Stimulated activated CD8-positive, alpha-beta memory T cell treated with anti-CD3 and anti-CD28 coated beads, Interleukin-15, amount 100 ng/mL, for 48 hours (primary cell): ENCODE results near the gene CHD1L.
"Not testable (repeated sequence)": the region's sequence is repeated elsewhere in the genome, so short reads cannot be mapped to it uniquely, and the experiment has no call there.

Experiments used
- DNase-seq, 2 donors: peaks; one replicate each; pipeline ENCODE4 v3.0.0-alpha.2; 2020; ENCODE audit warnings: low read depth in 2 of 2

The CHD1L gene

GRCh38 chr1:147233903-147234302 is 8.6 kb upstream of the CHD1L start:
- DNase-seq = not testable (repeated sequence)

- no peak for DNase-seq
These were observed 6.7 kb upstream of the CHD1L start for GRCh38 chr1:147235822-147236221.

- DNase-seq = no peak
These were observed 6.0 kb upstream of the CHD1L start for GRCh38 chr1:147236448-147236847.

DNA sequence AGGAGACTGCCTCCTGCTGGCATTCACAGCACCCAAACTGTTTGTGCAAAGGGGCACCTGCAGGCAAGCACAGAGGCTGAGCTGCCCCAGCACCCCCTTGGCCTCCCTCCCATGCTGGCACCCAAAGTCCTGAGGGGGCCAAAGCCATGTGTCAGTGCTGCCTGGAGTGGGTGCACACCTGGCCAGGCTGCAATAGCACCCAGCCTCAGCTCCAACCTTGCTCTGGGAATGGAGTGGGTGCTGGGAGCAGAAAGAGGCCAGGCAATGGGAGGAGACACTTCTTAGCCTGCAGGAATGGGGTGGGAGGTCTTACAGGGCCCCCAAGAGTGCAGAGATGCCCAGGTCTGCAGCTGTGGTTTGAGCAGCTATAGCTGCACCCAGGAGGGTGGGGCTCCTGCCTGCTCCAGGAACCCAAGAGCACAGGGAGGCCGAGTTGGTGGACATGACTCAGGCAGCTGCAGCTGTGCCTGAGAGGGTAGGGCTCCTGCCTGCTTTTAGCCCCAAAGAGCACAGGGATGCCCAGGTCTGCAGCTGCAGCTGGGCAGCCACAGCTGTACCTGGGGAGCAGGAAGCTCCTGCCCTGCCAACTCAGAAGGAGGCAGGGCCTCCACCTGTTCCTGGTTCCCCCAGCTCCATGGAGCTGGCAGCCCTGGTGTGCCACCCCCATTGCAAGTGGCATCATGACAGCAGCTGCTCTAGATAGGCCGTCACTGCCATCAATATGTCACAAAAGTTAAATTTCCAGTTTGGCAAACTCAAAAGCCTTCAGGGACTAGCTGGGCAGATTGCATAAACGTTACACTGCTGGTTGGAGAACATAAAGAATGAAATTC is 5.3 kb upstream of the CHD1L start:
- no peak for DNase-seq

- no peak for DNase-seq
These were observed 4.2 kb upstream of the CHD1L start for GRCh38 chr1:147238053-147238902.

- DNase-seq = no peak
These were observed 3.3 kb upstream of the CHD1L start for GRCh38 chr1:147238925-147239820.

DNA sequence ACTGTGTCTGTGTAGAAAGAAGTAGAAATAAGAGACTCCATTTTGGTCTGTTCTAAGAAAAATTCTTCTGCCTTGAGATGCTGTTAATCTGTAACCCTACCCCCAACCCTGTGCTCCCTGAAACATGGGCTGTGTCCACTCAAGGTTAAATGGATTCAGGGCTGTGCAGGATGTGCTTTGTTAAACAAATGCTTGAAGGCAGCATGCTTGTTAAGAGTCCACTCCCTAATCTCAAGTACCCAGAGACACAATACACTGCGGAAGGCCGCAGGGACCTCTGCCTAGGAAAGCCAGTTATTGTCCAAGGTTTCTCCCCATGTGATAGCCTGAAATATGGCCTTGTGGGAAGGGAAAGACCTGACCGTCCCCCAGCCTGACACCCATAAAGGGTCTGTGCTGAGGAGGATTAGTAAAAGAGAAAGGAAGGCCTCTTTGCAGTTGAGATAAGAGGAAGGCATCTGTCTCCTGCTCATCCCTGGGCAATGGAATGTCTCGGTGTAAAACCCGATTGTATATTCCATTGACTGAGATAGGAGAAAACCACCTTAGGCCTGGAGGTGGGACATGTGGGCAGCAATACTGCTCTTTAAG is 2.3 kb upstream of the CHD1L start:
- DNase-seq = not testable (repeated sequence)

DNA sequence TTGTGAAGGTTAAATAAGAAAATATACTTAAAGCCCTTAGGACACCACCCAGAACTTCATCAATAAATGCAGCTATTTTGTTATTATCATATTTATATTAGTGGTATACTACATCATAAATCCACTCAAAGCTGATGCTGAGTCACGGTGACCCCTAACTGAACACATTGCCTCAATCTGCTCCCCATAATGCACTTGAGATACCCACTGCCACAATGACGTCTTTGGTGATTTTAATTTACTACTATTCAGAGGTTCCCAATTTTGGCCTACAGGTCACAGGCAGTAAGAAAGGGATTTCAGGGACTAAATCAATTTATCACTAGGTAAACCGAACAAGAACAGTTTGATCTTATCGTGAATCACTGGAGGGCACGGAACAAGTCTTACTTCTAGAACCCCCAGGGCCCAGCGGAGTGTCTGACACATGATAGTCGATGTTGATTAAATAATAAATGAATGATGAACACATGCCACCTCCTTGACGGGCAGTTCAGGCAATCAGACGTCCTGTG is 493 bp upstream of the CHD1L start:
- no peak for DNase-seq

- DNase-seq = peak in 1 of 2 donors; percentile 13
These were observed 773 bp downstream of the CHD1L start for GRCh38 chr1:147243228-147243685.

GRCh38 chr1:147243841-147244240 is 1.4 kb downstream of the CHD1L start:
- DNase-seq = no peak

- DNase-seq = no peak
These were observed 2.6 kb downstream of the CHD1L start for GRCh38 chr1:147245129-147245528.

- no peak for DNase-seq
These were observed 3.1 kb downstream of the CHD1L start for GRCh38 chr1:147245586-147246021.

GRCh38 chr1:147246044-147246690 is 3.7 kb downstream of the CHD1L start:
- DNase-seq = no peak

- no peak for DNase-seq
These were observed 4.6 kb downstream of the CHD1L start for GRCh38 chr1:147246910-147247655.

DNA sequence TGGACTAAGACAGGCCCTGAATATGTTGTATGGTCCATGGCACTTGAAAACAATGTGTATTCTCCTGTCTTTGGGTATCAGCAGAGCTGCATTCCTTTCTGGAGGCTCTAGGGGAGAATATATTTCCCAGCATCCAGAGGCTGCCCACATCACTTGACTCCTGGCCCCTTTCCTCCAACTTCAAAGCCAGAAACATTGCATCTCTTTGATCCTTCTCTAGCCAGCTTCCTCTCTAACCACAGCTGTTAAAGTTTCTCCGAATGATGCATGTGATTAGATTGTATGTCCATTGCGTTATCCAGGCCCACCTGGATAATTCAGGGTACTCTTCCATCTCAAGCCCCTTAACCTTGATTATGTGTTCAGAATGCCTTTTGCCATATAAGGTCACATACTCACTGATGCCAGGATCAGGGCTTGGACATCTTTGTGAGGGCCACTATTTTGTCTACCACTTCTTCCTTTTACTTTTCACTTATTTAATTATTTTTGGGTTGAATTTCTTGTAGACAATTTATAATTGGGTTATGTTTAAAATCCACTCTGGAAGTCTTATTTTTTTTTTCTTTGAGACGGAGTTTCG is 5.3 kb downstream of the CHD1L start:
- no peak for DNase-seq

- DNase-seq = no peak
These were observed 10.1 kb downstream of the CHD1L start for GRCh38 chr1:147252540-147252939.

- DNase-seq = no peak
These were observed 18.5 kb downstream of the CHD1L start for GRCh38 chr1:147260956-147261355.

DNA sequence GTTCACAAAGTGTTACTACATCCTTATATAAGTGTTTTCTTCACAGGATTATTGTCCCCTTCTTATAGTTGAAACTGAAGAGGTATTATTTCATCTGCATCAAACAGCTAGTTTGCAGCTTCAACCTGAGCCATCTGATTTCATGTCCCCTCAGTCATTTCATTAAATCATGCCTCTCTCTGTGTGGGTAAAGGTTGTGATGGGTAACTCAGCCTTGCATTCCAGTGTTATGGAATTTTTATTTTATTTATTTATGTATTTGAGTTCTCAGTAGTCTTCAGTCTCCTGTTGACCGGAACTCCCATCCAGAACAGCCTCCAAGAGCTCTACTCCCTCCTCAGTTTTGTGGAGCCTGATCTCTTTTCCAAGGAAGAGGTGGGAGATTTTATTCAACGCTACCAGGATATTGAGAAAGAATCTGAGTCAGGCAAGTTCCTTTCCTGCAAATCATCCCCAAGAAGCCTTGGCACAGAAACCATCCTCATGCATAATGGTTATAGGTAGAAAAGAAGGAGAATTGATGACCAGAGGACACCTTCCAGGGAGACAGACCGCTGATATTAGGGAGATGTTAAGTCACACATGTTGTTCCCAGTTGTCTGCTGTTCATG is 21.8 kb downstream of the CHD1L start:
- DNase-seq = no peak

DNA sequence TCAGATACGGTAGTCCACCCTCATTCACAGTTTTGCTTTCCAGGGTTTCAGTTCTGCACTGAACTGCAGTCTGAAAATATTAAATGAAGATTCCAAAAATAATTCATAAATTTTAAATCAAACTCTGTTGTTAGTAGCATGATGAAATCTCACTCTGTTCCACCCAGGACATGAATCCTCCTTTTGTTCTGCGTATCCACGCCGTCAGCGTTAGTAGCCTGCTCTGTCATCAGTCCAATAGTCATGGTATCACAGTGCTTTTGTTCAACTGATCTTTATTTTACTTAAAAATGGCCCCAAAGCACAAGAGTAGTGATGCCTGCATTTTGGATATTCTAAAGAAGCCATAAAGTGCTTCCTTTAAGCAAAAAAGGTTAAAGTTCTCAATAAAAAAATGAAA is 23.9 kb downstream of the CHD1L start:
- DNase-seq = no peak
